T-helper 22 cell (primary cell): Measurements from ENCODE around the gene MAPK12.

Experiments used
- DNase-seq: peaks from one replicate; pipeline ENCODE4 v3.0.0-alpha.2; 2020; ENCODE audit warnings: low read depth

Gene MAPK12

DNA sequence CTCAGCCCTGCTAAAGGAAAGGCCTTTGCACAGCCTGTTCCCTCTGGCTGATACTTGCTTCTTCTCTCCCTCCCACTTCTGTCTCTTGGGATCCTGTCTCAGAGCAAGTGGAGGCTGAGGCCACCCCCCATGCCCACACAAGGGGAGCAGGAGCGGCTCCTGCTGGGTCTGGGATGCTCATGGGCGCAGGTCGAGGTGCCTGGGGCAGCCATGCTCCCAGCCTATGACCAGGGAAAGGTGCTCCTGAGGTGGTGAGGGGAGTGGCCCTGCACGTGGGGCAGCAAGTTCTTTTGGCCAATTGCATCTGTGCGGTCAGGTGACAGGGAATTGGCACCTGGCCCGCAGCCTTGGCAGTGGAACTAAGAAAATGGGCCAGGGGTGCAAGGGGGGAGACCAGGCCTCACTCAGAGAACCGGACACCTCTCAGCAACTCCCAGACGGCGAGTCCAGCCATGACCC, 7.2 kb upstream of the MAPK12 start:
- no peak for DNase-seq

- peak; percentile 36 for DNase-seq
Measured at GRCh38 chr22:50267591-50268390, 6.3 kb upstream of the MAPK12 start.

DNA sequence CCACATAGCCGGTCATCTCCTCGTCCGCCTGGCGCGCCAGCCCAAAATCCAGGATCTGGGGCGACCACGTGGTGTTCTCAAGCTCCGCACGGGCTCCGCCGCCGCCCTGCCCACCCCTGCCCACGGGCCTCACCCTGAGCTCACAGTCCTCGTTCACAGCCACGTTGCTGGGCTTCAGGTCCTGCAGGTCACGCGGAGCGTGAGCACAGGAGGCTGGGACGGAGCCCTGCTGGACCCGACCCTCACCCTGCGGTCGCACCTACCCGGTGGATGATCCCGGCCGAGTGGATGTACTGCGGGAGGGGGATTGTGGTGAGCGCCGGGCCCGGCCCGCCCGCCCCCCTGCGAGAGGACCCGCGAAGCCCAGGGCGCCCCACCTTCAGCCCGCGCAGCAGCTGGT, 5.5 kb upstream of the MAPK12 start:
- no peak for DNase-seq

DNA sequence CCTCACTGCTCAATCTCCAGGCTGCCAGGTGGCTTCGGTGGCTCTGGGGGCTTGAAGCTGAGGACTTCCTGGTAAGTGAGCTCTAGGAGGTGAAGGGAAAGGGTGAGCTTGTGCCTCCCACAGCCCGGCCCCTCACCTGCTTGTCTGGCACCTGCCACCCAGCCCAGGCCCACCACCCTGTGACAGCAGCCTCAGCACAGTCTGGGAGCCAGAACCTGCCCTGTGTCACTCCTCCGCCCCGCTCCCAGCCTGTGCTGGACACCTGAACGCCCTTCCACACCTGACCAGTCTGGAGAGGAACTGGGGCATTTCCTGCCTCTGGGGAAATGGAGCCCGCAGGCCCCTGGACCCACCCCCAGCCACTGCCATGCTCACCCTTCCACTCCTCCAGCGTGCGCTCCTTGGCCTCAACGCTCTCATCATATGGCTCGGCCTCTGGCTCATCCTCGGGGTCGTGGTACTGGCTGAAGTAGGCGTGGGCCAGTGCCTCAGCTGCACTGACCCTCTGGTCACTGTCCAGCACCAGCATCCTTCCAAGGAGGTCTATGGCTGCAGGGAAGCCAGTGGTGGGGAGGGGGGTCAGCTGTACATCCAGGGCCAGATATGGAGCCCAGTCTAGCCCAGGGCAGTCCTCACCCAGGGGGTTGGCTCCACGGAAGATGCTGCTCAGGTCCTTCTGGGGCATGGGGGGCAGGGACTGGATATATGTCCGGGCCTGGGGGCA, 3.6 kb upstream of the MAPK12 start:
- no peak for DNase-seq

DNA sequence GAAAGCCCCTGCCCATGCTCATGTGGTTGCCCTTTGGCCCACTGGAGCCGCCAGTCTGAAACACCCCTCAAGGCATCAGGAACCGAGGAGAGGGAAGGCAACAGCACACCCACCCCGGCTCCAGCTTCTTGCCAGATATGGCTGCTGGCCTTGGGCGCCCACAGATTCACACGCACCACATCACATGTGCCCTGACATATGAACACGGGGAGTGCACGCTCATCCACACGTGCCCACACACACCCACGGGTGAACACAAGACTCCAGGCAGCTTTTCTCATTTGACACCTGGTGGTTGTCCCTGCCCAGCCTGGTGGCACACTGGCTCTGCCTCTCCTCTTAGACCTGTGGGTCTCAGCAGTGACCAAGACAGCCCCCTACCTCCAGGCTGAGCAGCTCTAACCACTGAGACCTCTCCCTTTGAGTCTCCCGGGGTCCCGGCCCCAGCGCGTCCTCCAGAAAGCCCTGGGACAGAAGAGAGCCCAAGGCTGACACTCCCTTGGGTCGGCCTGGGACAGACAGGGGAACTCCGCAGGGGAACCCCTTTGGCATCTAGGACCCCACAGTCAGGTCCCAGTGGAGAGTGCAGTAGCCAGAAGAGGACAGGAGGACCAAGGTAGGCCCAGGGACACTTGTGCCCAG, 2.7 kb upstream of the MAPK12 start:
- DNase-seq, result no peak

- DNase-seq, result no peak
Measured at GRCh38 chr22:50262973-50263617, 1.6 kb upstream of the MAPK12 start.

GRCh38 chr22:50262460-50262911, 1.0 kb upstream of the MAPK12 start:
- DNase-seq, result no peak

- DNase-seq, result no peak
Measured at GRCh38 chr22:50260801-50261614, 475 bp downstream of the MAPK12 start.

DNA sequence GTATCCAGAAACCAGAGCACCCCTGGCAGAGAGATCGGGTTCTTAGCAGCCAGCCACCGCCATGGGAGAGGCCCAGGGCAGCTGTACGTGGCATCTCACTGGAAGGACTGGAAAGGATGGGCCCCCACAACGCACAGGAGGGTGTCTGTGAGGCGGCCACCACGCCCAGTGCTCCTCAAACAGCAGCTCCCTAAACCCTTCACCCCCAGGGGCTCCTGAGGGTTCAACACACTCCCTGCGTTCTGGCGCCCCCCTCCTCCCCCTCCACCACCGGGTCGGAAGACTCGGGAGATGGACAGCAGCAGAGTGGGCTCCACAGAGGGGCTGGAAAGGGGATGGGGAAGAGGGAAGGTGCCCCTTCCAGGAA, 1.1 kb downstream of the MAPK12 start:
- DNase-seq, result no peak

GRCh38 chr22:50259302-50259701, 2.2 kb downstream of the MAPK12 start:
- DNase-seq, result no peak

GRCh38 chr22:50258361-50259292, 2.9 kb downstream of the MAPK12 start:
- no peak for DNase-seq

DNA sequence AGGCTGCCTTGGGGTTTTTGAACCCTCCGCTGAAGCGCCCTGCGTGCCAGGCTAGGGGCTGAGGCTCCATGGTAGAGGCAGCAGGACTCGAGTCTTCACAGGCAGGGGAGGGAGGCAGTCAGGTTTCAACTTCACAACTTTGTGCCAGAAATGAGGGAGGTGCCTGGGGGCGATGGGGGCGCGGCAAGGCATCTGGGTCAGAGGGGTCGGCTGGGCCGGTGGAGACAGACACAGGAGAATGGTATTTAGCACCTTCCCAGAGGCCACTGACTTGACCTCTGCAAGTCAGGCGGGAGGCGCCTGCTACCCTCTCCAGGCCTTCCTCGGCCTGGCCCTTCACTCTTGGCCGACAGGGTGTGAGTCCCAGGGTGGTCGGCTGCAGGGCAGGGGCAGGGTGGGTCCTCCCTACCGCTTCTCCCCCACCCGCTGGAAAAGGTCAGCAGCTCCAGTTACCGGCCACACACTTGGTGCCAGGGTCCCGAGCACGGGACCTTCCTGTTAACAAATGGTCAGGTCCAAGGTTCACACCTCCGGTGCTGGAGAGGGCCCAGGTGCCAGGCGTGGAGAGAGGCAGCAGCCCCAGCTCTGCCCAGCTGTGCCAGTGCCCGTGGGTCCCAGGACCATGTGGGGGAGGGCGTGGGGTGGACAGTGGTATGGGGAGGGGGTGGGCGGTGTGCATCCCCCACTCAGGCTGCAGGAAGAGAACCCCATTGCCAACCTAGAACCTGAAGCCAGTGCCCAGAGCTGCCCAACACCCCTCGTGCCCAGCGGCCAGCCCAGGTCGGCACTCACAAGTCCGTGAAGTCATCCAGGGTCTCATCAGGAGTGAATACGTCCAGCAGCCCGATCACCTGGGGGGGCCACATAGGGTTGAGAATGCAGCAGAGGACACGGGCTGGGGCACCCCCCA, 3.8 kb downstream of the MAPK12 start:
- DNase-seq, result no peak

DNA sequence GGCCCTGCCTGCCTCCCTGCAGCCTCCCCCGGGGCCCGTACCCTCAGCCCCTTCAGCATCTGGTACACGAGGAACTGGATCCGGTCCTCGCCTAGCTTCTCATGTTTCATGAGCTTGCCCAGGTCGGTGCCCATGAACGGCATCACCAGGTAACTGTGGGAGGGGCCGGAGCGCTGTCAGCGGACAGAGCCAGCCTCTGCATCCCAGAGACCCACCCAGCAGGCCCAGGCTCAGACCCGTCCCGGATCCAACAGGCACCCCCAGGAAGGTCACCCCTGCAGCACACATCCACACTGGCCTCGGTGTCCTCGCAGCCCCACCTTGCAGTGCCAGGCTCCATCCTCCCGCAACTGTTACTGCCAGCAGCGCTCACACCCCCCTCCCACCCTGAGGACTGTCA, 4.4 kb downstream of the MAPK12 start:
- no peak for DNase-seq

- no peak for DNase-seq
Measured at GRCh38 chr22:50256258-50256862, 5.1 kb downstream of the MAPK12 start.

DNA sequence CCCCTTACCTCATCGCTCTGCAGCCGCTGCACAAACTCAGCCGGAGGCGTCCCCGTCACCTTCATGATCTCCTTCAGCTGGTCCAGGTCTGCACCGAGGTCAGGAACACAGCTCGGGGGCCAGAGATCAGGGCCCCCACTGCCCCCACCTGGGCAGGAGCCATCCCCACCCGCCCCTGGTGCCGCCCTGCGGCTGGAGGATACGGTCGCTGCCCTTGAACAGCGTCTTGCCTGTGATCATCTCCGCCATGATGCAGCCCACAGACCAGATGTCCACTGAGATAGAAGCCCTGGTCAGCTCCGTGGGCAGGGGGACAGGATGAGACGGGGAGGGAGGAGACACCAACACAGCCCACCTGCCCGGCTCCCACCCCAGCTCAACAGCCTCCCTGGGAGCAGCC, 5.9 kb downstream of the MAPK12 start:
- no peak for DNase-seq

- DNase-seq, result no peak
Measured at GRCh38 chr22:50255099-50255498, 6.4 kb downstream of the MAPK12 start.

DNA sequence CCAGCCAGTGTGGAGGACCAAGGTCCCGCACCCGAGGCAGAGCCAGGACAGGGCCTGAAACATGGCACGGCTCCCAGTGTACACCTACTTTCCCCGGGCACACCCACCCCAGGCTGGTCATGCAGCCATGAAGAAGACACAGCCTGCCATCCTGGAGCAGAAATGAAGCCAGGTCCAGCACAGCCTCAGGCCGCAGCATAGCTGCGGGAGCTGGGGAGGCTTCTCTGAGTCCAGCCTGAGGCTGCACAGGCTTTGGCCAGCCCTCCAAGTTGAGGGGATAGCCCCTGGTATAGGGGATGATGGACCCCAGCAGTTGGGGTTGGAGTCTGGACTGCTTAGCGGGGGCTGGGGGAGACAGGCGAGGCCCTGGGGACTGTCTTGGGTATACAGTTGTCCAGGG, 7.5 kb downstream of the MAPK12 start:
- no peak for DNase-seq

DNA sequence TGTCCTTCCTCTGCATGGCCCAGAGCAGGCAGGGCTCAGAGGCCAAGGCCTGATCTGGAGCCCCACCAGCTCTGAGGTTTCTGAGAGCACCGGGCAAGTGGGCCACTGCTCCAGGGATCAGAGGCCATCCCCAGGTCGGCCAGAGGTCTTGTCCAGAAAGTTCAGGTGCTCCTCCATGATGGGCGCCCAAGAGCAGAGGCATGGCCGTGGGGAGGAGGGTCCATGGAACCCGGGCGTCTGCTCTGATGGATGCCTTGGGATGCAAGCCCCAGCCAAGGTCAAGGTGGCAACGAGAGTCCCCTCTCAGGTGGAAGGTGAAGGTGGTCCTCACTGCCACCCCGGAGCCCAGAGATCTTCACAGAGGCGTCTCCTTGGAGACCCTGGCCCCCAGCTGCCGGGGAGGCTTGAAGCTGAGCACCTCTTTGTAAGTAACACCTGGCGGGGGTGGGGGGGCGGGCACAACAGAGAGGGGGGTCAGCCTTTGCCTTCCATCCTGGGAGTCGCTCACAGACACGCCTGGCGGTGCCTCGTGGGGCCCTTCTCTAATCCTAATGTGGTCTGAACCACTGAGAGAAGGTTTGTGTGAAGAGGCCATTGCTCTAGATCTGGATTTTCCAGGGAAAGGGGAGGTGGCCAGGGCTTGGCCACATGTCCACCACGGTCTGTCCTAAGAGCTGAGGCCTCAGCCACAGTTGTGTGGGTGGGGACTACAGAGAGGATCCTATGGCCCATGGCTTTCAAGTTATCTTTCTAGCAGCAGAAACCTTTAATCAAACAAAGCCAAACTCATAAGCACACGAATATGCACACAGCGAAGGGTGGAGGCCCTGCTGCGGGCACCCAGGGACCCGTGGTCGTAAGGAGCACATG, 8.2 kb downstream of the MAPK12 start:
- DNase-seq, result no peak
